MM.1S (cell line): Measurements from ENCODE around the gene SLC16A1.

Source experiments
- CTCF ChIP-seq: fragments of 300-600 bp; sonication (generic); IDR thresholded peaks from 2 replicates; pipeline ENCODE4 v1.5.1; 2016; ENCODE audit warnings: antibody characterized with exemption, low read length, mixed read lengths
- EZH2 ChIP-seq: fragments of 300-600 bp; sonication (generic); optimal IDR thresholded peaks from 2 replicates; pipeline ENCODE3; 2017; ENCODE audit warnings: low read depth, mild to moderate bottlenecking, antibody characterized with exemption, low read length, mixed read lengths
- EZH2phosphoT487 ChIP-seq: fragments of 300-600 bp; sonication (generic); IDR thresholded peaks from 2 replicates; pipeline ENCODE4 v1.6.1; 2018; ENCODE audit warnings: antibody characterized with exemption, low read length

GRCh38 chr1:112888630-112889029 is 67.4 kb downstream of the SLC16A1 start:
- TF ChIP-seq CTCF (no peak), EZH2phosphoT487 (no peak), EZH2 (no peak)
